Ramos (cell line): ENCODE data around the gene LIN52.

Experiments used
- in situ Hi-C: fragments of 300-500 bp; cut with MboI; formaldehyde crosslinking; loops from one replicate; pipeline ENCODE4 v1.14.3; 2022; ENCODE audit warnings: low sequenced_read_pairs; ENCODE audit not compliant: unreplicated experiment

LIN52 gene

DNA sequence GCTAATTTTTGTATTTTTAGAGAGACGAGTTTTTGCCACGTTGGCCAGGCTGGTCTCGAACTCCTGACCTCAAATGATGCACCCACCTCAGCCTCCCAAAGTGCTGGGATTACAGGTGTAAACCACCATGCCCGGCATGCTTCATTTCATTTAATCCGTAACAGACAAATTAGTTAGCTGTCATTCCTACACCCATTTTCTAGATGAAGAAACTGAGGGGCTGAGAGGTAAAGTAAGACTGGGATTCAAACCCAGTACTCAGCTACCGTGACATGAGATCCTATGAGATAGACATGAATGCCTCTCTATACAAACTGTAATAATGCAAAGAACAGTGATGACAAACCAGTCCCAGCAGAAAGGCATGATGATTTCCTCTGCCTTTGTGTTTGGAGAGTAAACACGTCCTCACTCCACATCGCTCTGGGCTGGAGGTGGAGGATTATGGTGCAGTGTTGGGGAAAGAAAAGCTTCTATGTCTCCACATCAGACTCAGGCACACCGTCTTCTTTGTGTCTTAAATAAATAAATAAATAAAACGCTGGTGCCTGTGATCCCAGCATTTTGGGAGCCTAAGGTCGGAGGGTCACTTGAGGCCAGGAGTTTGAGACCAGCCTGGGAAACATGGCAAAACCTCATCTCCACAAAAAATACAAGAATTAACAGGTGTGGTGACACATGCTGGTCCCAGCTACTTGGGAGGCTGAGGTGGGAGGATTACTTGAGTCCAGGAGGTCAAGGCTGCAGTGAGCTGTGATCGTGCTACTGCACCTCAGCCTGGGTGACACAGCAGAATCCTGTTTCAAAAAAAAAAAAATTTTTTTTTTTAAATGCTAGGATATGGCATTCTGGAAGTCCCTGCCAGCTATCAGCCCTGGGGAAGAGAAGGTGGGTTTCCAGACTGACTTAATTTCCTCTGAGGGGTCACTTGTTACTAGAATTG lies 164.9 kb downstream of the LIN52 start:
- in situ Hi-C loops: loop anchor here (5.0 kb wide), 1 partner anchor 32 kb away; no protein-coding TSS in a partner anchor
